HepG2 (cell line): ENCODE results near the gene SQOR. TPM values are rescaled to one million over a fixed set of nuclear protein-coding genes. Genes with fewer than 3 reads are reported as not detected.

Source experiments
- ATAC-seq: fragments of 200-7000 bp; cut with Tn5 transposase; 3 replicates; pipeline ENCODE4 v1.9.1; 2020; ENCODE audit warnings: mild to moderate bottlenecking, moderate library complexity
- BruUV-seq: library from RNA; stranded (reverse); fragments of 400-500 nt; replicated peaks from 2 replicates; lab custom pipeline; 2021; lab: Mats Ljungman, UMichigan
- CTCF ChIA-PET: fragments of 300-600 bp; formaldehyde crosslinking; extraction: SDS; loops from one replicate; lab custom pipeline; 2021; ENCODE audit warnings: low total read pairs, inconsistent platforms, low intra/inter-chr PET ratio; lab: Yijun Ruan, JAX
- POLR2A ChIA-PET: fragments of 350-600 bp; sonication (Branson Sonifier 250); formaldehyde crosslinking; loops from one replicate; lab custom pipeline; 2020; ENCODE audit warnings: antibody characterized with exemption, inconsistent platforms; lab: Yijun Ruan, JAX
- DNase-seq: peaks from one replicate; pipeline ENCODE4 v3.0.0-alpha.2; 2015; ENCODE audit warnings: low spot score
- FAIRE-seq: peaks from 3 replicates; lab custom pipeline; 2011; peaks lifted over from hg19 to GRCh38; lab: Jason Lieb, UNC
- H2AFZ ChIP-seq: one replicate; pipeline ENCODE4 v1.6.1; 2011; ENCODE audit warnings: low read length, inconsistent platforms
- H3K27ac ChIP-seq: fragments of 300-600 bp; 3 replicates; pipeline ENCODE4 v1.8.0; 2011; ENCODE audit warnings: mixed run types, mild to moderate bottlenecking, mixed read lengths, low read length, inconsistent platforms; ENCODE audit not compliant: insufficient read depth; ENCODE audit errors: extremely low read length
- H3K27me3 ChIP-seq, 2 experiments: fragments of 200-600 bp in 1 of 2; 2 replicates in 1 of 2; 3 replicates in 1 of 2; pipeline versions ENCODE4 v1.6.0 to v1.8.0; 2011; ENCODE audit warnings: low read length in 2 of 2, mild to moderate bottlenecking in 2 of 2, moderate library complexity in 2 of 2, inconsistent platforms in 1 of 2; ENCODE audit not compliant: insufficient read depth in 2 of 2, control insufficient read depth in 1 of 2
- H3K36me3 ChIP-seq, 2 experiments: fragments of 200-600 bp in 1 of 2; replicated peaks in 1 of 2; 2 replicates in 1 of 2; 3 replicates in 1 of 2; pipeline versions ENCODE4 v1.5.1 to v1.8.0; 2011; ENCODE audit warnings: low read length in 2 of 2, inconsistent platforms in 1 of 2; ENCODE audit not compliant: insufficient read depth in 2 of 2, control insufficient read depth in 1 of 2
- H3K4me1 ChIP-seq: 2 replicates; pipeline ENCODE4 v1.5.1; 2012; ENCODE audit warnings: low read length, inconsistent platforms; ENCODE audit not compliant: insufficient read depth
- H3K4me2 ChIP-seq: 2 replicates; pipeline ENCODE4 v1.6.0; 2011; ENCODE audit warnings: low read depth, low read length, inconsistent platforms
- H3K4me3 ChIP-seq, 3 experiments: fragments of 200-600 bp in 1 of 3; sonication (generic), shearing (Covaris generic) in 1 of 3; replicated peaks in 1 of 3; 2 replicates each; pipeline ENCODE4 v1.5.1; 2011 to 2016; ENCODE audit warnings: low read length in 3 of 3, inconsistent platforms in 2 of 3, low read depth in 2 of 3, mild to moderate bottlenecking in 2 of 3, control low read depth in 1 of 3, mixed read lengths in 1 of 3; ENCODE audit not compliant: insufficient read depth in 1 of 3
- H3K79me2 ChIP-seq: one replicate; pipeline ENCODE4 v1.6.1; 2011; ENCODE audit warnings: low read length, inconsistent platforms; ENCODE audit not compliant: insufficient read depth
- H3K9ac ChIP-seq: 2 replicates; pipeline ENCODE4 v1.6.0; 2011; ENCODE audit warnings: mild to moderate bottlenecking, low read depth, low read length, inconsistent platforms; ENCODE audit not compliant: insufficient read depth
- H3K9me3 ChIP-seq: 2 replicates; pipeline ENCODE4 v1.5.1; 2012; ENCODE audit warnings: mild to moderate bottlenecking, low read length
- H4K20me1 ChIP-seq: 2 replicates; pipeline ENCODE4 v1.6.0; 2011; ENCODE audit warnings: inconsistent platforms, mild to moderate bottlenecking, low read length, moderate library complexity; ENCODE audit not compliant: insufficient read depth
- BRD4 ChIP-seq: sonication (generic); formaldehyde crosslinking; IDR thresholded peaks from 2 replicates; pipeline ENCODE4 v1.4.0; 2020; ENCODE audit warnings: missing genetic modification reagents
- HOXA5 ChIP-seq: sonication (generic); formaldehyde crosslinking; IDR thresholded peaks from 2 replicates; pipeline ENCODE4 v1.4.0; 2020; ENCODE audit warnings: missing genetic modification reagents
- KAT7 ChIP-seq: IDR thresholded peaks from 2 replicates; pipeline ENCODE4 v1.6.1; 2018; ENCODE audit warnings: borderline replicate concordance, missing compliant biosample characterization
- KDM5A ChIP-seq: fragments of 200-600 bp; sonication (generic); IDR thresholded peaks from 2 replicates; pipeline ENCODE4 v1.7.0; 2018; ENCODE audit warnings: antibody characterized with exemption, mild to moderate bottlenecking, low read length, borderline replicate concordance
- NFYC ChIP-seq: IDR thresholded peaks from 2 replicates; pipeline ENCODE4 v1.6.1; 2016; ENCODE audit warnings: missing genetic modification reagents, missing compliant biosample characterization
- SMAD1 ChIP-seq: sonication (generic); formaldehyde crosslinking; IDR thresholded peaks from 2 replicates; pipeline ENCODE4 v1.4.0; 2020; ENCODE audit warnings: missing genetic modification reagents, low read depth, mild to moderate bottlenecking, borderline replicate concordance
- WGBS: methylation state at CpG from one replicate; pipeline ENCODE4 v1.1.6; 2017; ENCODE audit warnings: low lambda C conversion rate; 5-methylcytosine and 5-hydroxymethylcytosine counted together
- in situ Hi-C: cut with HindIII; loops from 2 replicates; pipeline ENCODE4 v1.10.0; 2017; ENCODE audit warnings: low pct_unique_long_range_greater_than_20kb; ENCODE audit not compliant: extremely low pct_ligation_motif_present
- intact Hi-C: fragments of 100-400 bp; cut with micrococcal nuclease; formaldehyde crosslinking; loops from one replicate; pipeline ENCODE4 v1.10.0; 2022; ENCODE audit not compliant: unreplicated experiment
- polyA plus RNA-seq, 8 experiments: library from polyadenylated mRNA; depleted of rRNA in 3 of 8; stranded (reverse) in 7 of 8; unstranded in 1 of 8; fragments of >200 nt; fragmentation: Illumina TruSeq in 4 of 8; extraction: Trizol in 4 of 8; gene quantifications; 2 replicates each; pipeline versions ENCODE4 v1.2.1 to v1.2.3, GENCODE V29; 2011 to 2016; ENCODE audit warnings: low read depth in 4 of 8, missing spikeins in 1 of 8, mixed read lengths in 1 of 8; ENCODE audit not compliant: insufficient read depth in 1 of 8
- total RNA-seq, 5 experiments: library from RNA; depleted of rRNA; stranded (reverse); fragments of >200 nt; fragmentation: Illumina TruSeq; extraction: Trizol; gene quantifications; 2 replicates each; pipeline ENCODE4 v1.2.3, GENCODE V29; 2016; ENCODE audit warnings: low read depth in 1 of 5
- TF ChIP-seq, protein P1 (sequence below): sonication (generic); formaldehyde crosslinking; IDR thresholded peaks from 2 replicates; pipeline ENCODE4 v1.5.0; 2020; ENCODE audit warnings: mild to moderate bottlenecking, low read depth, missing genetic modification reagents, borderline replicate concordance
- TF ChIP-seq, protein P2 (sequence below): sonication (generic); formaldehyde crosslinking; IDR thresholded peaks from 2 replicates; pipeline ENCODE4 v1.4.0; 2020; ENCODE audit warnings: missing genetic modification reagents
- TF ChIP-seq, protein P3 (sequence below): sonication (generic); formaldehyde crosslinking; IDR thresholded peaks from 2 replicates; pipeline ENCODE4 v1.4.0; 2020; ENCODE audit warnings: mild to moderate bottlenecking, missing genetic modification reagents

The SQOR gene
- total and polyA plus RNA-seq, 2 of the 13 experiments (the other 11 are each of a cell fraction or from before 2014, with no cell fraction given), result 19.3 to 19.4 TPM

- no peak overlapping the region for H2AFZ ChIP-seq
- TF ChIP-seq, protein P1, sequence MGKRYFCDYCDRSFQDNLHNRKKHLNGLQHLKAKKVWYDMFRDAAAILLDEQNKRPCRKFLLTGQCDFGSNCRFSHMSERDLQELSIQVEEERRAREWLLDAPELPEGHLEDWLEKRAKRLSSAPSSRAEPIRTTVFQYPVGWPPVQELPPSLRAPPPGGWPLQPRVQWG (CRISPR knock-in tag), result no peak
- TF ChIP-seq, protein P2, sequence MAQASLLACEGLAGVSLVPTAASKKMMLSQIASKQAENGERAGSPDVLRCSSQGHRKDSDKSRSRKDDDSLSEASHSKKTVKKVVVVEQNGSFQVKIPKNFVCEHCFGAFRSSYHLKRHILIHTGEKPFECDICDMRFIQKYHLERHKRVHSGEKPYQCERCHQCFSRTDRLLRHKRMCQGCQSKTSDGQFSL, result no peak
- TF ChIP-seq KAT7 (CRISPR knock-in tag) (no peak), NFYC (CRISPR knock-in tag) (no peak), HOXA5 (CRISPR knock-in tag) (no peak), BRD4 (CRISPR knock-in tag) (no peak), KDM5A (no peak), SMAD1 (no peak)
- TF ChIP-seq, protein P3, sequence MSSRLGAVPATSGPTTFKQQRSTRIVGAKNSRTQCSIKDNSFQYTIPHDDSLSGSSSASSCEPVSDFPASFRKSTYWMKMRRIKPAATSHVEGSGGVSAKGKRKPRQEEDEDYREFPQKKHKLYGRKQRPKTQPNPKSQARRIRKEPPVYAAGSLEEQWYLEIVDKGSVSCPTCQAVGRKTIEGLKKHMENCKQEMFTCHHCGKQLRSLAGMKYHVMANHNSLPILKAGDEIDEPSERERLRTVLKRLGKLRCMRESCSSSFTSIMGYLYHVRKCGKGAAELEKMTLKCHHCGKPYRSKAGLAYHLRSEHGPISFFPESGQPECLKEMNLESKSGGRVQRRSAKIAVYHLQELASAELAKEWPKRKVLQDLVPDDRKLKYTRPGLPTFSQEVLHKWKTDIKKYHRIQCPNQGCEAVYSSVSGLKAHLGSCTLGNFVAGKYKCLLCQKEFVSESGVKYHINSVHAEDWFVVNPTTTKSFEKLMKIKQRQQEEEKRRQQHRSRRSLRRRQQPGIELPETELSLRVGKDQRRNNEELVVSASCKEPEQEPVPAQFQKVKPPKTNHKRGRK (CRISPR knock-in tag), result no peak
- ATAC-seq (no peak), FAIRE-seq (no peak), DNase-seq (no peak)
- CTCF ChIA-PET, result no interaction called here
- WGBS, result 22% methylated on average over 7 of the region's 7 CpGs
- no peaks in the 10 kb centered on the region for H4K20me1 ChIP-seq
- H3K4me3 ChIP-seq, result no peak overlapping the region
- H3K79me2 ChIP-seq, result no peaks in the 10 kb centered on the region
- H3K4me2 ChIP-seq, result no peak overlapping the region
- in situ Hi-C loops (no loop called here), intact Hi-C loops (no loop called here)
- H3K4me1 ChIP-seq, result no peaks in the 10 kb centered on the region
- H3K27me3 ChIP-seq, result no peaks in the 10 kb centered on the region; a peak in 1 of 5 replicates
- POLR2A ChIA-PET, result no interaction called here
- H3K9me3 ChIP-seq, result no peaks in the 10 kb centered on the region
- H3K9ac ChIP-seq, result no peak overlapping the region
- H3K36me3 ChIP-seq, result no peaks in the 10 kb centered on the region
- H3K27ac ChIP-seq, result no peak overlapping the region
- no TSS peak for BruUV-seq
Observed at GRCh38 chr15:45729141-45729540, 94.3 kb downstream of the SQOR start.
